M059J (cell line): ENCODE data around the gene LPIN3. TPM values are rescaled to one million over a fixed set of nuclear protein-coding genes. Genes with fewer than 3 reads are reported as not detected.

Experiments
- DNase-seq: peaks from one replicate; pipeline ENCODE4 v3.0.0-alpha.2; 2012; ENCODE audit warnings: low read depth
- total RNA-seq: library from RNA; depleted of rRNA; stranded (reverse); fragments of >200 nt; shearing (Covaris generic); gene quantifications from 2 replicates; pipeline ENCODE4 v1.2.3, GENCODE V29; 2014; rRNA removed

LPIN3 gene
- total RNA-seq, 1 experiment from 2014 or later, result 0.76 TPM

DNA sequence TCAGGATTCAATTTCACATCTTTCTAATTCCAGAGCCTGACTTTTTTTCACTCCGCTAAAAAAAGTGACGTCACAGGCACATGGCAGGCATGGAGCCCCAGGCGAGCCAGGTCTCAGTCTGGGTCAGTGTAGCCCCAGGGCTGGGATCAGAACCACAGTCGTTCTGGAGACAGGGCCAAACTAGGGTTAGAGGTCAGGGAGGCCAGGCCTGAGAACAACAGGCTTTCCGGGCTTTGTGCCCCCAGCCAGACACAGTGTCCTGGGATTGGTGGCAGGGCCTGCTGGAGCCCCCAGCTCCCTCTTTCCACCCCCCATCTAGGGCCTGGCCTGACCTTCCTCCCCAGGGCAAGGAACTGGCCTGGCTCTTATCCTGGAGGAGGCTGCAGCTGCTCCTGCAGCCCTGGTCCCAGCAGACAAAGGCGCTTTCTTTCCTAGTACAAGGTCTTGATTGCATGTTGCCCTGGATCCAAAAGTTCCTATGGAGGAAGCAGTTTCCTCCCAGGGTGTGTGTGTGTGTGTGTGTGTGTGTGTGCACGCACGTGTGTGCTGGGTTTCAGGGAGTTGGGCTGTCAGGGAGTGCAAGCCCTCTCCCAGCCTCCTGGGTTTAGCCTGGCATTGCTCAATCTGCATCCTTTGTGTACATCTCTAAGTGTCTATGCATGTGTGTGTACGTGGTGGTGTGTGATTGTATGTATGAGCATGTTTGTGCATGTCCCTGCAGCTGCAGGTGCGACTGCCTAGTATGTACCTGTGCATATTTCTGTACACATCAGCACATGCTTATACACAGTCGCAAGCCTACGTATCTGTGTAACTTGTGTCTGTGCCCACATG is 52.5 kb downstream of the LPIN3 start:
- peak; percentile 69 for DNase-seq

DNA sequence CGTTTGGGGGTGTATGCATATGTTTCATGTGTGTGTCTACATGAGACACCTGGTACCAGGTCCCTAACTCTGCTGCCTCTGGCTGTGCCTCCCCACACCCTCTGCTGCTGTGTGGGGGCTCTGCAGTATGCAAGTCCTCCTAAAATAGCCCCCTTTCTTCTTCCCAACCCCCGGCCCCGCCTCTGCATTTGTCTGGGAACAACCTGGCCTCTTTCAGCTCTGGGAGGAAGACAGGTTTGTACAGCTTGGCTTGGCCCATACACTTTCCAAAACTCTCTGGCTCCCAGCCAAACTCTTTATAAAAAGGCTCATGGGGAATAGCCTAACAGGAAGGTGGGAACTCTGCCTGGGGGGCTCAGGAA is 53.1 kb downstream of the LPIN3 start:
- DNase-seq, result no peak

DNA sequence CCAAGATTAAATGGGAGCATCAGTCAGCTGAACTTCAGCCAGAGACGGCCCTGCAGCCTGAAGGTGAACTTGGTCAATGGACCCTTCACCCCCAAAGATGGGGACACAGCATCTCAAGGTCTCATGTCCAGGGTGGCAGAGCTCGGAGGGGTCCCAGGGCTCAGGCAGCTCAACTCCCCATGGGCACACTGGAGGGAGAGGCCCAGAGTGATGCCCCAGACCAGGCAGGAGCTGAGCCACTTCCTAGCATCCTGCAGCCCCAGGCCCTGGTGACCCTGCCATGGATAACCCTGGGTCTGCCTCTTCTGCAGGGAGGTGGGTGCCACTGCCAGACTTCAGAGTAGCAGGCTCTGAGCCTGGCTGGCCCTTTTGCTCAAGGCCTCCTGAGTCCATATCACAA is 53.5 kb downstream of the LPIN3 start:
- no peak for DNase-seq

DNA sequence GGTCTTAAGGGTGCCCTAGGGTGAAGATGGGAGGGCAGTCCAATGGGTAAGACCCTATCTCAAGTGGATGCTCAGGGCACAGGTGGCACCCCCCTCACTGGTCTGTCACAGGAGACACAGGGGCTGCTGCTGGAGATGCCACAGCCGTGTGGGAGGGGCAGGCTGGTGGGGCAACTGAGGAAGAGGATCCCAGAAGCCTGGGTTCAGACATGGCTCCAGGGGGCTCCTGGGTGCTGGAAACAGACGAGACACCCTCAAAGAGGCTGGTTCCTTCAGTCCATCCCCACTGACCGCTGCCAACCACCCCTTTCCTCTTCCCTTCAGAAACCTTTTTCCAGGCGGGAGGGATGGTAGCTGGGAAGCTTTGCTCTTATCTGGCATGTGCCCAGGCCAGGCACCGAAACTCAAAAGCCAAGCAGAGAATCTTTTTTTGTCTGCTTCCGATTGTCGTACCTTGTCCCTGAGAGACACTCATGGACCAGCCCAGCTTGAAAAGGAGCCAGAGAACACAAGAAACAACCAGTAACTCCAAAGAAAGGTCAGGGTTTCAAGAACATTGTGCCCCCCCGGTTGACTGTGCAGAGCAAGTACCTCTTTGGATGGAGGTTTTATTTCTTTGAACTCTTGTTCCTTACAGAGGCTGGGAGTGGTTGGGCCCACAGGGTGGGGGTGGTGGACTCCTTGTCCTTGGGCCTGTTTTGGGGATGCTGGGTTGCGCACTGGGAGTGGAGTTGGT is 54.5 kb downstream of the LPIN3 start:
- DNase-seq, result no peak

DNA sequence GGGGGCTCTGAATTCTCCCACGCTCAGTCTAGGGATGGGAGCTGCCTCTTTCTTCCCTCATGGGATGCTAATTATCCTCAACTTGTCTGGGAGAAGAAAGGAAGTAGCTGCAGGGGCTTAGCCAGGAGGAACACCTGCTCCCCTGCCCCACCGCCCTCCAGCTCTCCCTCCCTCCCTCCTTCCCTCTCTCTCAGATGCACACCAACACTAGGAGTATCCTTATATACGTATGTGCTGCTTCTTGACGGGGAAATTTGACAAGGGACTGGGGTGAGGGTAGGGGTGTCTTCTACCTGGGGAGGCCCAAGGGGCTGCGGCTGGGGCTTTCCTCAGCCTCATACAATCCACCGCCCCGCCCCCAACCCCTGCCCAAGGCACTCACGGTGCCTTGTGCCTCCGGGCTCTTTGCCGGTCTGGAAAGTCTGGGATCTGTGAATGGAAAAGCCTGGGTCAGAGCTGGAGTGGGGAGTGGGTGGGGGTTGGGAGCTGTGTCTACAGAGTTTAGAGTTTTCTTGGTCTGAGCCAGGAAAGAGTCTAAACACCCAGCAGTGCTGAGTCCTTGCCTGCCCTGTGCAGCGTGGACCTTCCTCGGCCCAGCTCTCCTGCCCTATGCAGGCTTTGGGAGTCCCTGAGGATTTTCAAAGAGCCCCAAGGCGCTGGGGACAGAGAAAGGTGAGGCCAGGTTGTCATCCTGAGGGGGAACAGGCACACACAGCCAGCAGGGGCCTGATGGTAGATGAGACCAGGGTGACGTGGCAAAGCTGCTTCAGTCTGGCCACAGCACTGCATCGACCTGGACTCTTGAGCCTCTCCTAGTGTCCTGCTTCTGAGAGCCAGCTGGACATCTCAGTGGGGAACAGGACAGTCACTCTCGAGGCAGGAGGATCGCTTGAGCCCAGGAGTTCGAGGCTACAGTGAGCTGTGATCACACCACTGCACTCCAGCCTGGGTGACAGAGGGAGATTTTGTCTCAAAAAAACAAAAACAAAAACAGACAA is 55.3 kb downstream of the LPIN3 start:
- peak; percentile 38 for DNase-seq

DNA sequence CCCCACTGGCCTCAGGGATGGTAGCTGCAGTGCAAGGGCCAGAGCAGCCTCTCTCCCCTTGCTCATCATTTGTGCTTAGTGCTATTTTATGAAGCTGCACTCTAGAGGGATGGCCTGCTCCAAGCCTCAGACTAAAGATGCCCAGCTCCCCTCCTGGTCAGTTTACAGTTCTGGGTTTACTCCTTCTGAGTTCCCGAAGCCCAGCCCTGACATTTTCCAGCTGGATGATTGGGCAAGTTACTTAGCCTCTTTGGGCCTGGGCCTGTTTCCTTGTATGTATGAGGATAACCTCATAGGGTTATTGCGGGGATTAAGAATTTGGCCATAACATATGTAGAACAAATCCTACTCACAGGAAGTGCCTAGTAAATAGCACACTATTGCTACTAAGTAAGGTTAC is 57.8 kb downstream of the LPIN3 start:
- DNase-seq, result no peak

DNA sequence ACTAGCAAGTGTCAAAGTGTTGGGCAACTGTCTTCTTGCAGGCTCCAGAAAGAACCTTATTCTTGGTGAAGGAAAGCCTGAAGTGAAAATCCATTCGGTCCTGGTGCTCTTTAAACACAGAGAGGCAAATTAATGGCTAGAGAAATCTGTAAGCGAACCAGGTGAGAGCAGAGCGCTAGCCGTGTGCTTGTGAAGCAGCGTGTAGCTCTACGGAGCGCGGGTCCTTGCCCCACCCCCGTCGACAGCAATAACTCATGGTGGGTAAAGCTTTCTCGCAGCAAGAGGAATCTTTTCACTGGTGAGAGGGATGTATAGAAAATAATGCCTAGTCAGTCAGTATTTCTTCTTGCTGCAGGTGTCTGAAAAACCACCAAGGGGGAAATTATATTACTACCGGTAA is 63.0 kb downstream of the LPIN3 start:
- DNase-seq, result no peak

DNA sequence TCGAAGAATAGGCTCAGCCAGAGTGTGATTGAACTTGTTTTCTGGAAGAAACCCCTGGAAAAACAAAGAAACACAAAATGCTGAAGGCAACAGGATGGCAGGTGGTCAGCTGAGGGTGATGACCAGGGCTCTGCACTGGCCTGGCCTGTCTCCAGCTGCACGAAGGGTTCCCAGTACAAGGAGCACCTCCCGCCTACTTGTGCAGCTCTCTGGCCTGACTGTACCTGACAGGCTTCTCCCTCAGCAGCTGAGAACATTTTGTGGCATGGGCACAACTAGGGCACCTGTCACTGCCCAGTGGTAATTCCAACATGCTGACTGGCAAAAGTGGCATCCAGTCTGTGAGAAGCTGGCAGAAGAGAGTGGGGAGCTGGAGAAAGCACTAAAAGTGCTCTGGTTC is 64.8 kb downstream of the LPIN3 start:
- DNase-seq, result no peak

DNA sequence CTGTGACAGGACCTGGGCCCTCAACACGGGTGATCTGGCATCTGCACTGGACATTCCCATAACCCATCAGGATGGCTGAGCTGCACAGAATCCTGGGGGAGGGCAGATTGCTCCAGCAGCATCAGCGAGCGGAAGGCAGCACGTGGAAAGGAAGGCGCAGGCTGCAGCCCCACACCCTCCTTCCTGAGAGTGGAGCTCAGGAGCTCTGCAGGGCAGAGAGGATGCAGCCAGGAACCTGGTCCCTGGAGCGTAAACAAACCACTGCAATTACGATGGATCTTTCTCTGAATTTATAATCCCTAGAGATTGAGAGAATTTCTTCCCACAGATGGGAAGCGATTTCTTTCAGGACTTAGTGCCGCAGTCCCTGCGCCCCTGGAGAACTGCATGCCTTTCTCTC is 65.7 kb downstream of the LPIN3 start:
- DNase-seq, result no peak

DNA sequence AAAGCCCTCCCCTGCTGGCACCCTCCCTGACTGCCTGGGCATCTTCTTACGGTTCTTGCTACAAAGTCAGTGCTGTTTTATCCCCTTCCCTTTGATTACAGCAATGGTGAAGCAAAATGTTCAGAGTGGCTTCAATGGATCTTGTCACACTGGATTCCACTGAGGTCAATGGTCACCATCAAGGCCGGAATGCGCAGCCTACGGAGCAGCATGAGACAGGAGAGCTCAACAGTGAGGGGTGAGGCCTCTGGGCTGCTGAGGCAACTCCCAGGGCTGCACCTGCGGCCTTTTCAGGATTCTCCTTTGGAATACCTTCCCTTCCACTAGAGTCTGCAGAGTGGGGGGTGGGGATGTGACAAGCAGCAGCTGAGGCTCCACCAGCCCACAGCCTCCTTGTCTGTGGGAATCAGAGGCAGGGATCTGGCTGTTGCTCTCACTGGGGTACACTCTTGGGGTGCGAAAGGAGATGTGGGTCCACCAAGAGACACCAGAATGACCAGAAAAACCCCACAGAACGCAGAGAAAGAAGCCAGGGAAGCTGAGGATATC is 66.3 kb downstream of the LPIN3 start:
- no peak for DNase-seq

DNA sequence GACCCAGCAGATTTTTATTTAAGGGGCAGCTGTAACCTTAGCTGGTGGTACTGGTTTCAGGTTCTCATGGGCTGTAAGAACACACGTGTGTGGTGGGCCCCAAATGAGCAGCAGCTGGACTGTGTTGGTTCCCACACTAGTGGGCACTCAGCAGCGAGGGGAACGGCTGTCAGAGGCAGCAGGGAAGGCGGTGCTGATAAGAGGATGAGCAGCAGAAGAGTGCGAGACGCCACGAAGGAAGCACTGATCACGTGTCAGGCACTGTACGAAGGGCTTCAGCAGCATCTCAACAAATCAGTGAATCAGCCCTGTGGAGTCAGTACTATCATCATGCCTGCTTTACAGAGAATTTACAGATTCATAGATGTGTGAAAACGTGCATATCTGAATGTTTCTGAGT is 67.0 kb downstream of the LPIN3 start:
- no peak for DNase-seq

DNA sequence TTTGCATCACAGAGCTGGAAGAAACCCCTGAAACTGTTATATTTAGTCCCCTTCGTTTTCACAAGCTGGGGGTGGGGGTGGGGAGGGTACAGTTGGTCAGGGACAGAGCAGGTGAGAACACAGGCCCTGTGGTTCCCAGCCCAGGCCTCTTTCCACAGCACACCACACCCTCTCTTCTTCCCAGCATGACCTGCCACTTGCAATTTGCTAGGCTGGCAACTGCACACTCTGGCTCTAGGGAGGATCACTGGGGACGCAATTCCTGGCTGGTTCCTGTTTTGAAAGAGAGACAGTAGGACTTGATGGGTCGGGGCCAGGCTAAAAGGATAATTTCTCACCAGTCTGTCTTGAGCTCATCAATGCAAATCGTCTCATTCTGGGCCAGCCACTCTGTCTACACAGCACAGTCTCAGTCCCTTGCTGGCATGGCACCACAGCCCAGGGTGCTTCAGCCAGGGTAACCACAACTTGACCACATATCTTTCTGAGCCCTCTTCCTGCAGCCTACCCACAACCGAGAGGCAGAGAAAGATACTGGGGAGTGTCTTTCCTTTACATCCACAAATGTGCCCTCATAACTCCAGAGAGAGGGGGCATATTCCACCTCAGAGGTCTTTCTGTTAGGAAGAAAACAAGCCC is 67.7 kb downstream of the LPIN3 start:
- peak; percentile 25 for DNase-seq

DNA sequence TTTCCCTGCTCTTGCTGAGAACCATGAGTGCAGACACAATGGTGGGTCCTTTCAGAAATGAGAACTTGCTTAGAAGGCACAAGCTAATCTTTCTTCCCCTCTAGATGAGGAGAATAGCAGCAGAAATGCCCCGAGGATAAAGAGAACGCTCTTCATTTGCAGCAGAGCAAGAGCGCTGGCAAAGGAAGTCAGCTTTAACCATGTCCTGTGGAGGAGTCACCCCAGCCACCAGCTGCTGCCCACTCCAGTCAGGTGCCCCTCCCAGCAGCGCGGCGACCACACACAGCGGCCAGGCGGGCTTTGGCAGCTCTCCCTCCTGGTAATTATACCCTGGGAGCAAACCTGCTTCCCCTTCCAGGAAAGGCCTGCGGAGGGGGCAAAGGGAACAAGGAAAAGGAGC is 68.4 kb downstream of the LPIN3 start:
- peak; percentile 16 for DNase-seq

Other genes starting within 250 kb of the LPIN3 start
- gene PLCG1, start 203.3 kb upstream of the LPIN3 start, total RNA-seq, result 59.4 and 65.7 TPM in 2 replicates
- 23.8 and 42.6 TPM in 2 replicates for gene ZHX3, start 23.1 kb upstream of the LPIN3 start, total RNA-seq
- gene EMILIN3, start 26.0 kb downstream of the LPIN3 start, total RNA-seq, result not detected in 2 replicates